Calu3 (cell line): ENCODE data around the gene NHLH2. TPM values are rescaled to one million over a fixed set of nuclear protein-coding genes. Genes with fewer than 3 reads are reported as not detected.

Experiments used
- BruUV-seq: library from RNA; stranded (reverse); fragments of 400-500 nt; replicated peaks from 2 replicates; lab custom pipeline; 2021; lab: Mats Ljungman, UMichigan
- CTCF ChIA-PET: fragments of 300-600 bp; sonication (Branson Sonifier 250); formaldehyde crosslinking; loops from one replicate; lab custom pipeline; 2022; ENCODE audit warnings: antibody characterized with exemption; lab: Charles Lee
- DNase-seq: peaks from one replicate; pipeline ENCODE4 v3.0.0; 2022
- H3K27ac Mint-ChIP-seq: one replicate; pipeline ENCODE4 v1.8.0; 2022; ENCODE audit warnings: mixed read lengths; ENCODE audit not compliant: unreplicated experiment
- H3K27me3 Mint-ChIP-seq: one replicate; pipeline ENCODE4 v1.8.0; 2022; ENCODE audit warnings: mixed read lengths; ENCODE audit not compliant: unreplicated experiment
- H3K36me3 Mint-ChIP-seq: one replicate; pipeline ENCODE4 v1.8.0; 2022; ENCODE audit warnings: mild to moderate bottlenecking, moderate library complexity, mixed read lengths; ENCODE audit not compliant: insufficient read depth, unreplicated experiment
- H3K4me1 Mint-ChIP-seq: one replicate; pipeline ENCODE4 v1.8.0; 2022; ENCODE audit warnings: mild to moderate bottlenecking, low read depth, mixed read lengths; ENCODE audit not compliant: unreplicated experiment
- H3K4me3 Mint-ChIP-seq: one replicate; pipeline ENCODE4 v1.8.0; 2022; ENCODE audit warnings: mild to moderate bottlenecking, low read depth, moderate library complexity, mixed read lengths; ENCODE audit not compliant: unreplicated experiment
- H3K9me3 Mint-ChIP-seq: one replicate; pipeline ENCODE4 v1.8.0; 2022; ENCODE audit warnings: low read depth, mixed read lengths; ENCODE audit not compliant: unreplicated experiment
- intact Hi-C: fragments of 100-400 bp; cut with micrococcal nuclease; formaldehyde crosslinking; loops from one replicate; pipeline ENCODE4 v1.10.0; 2022; ENCODE audit not compliant: unreplicated experiment
- total RNA-seq: library from RNA; stranded (reverse); gene quantifications from 2 replicates; pipeline ENCODE4 v1.2.3, GENCODE V29; 2022
- TF ChIP-seq, protein P1 (sequence below): fragments of 200-600 bp; IDR thresholded peaks from one replicate; pipeline ENCODE4 v1.8.0; 2022; ENCODE audit warnings: antibody characterized with exemption; ENCODE audit not compliant: unreplicated experiment

The NHLH2 gene
- total RNA-seq, 1 experiment from 2014 or later = not detected

- no TSS peak for BruUV-seq
- Mint-ChIP-seq H3K36me3 (peaks cover under 1% of the 10 kb centered on the region), H3K27ac (no peak overlapping the region), H3K9me3 (no peaks in the 10 kb centered on the region), H3K4me1 (no peaks in the 10 kb centered on the region), H3K4me3 (no peak overlapping the region), H3K27me3 (peaks cover 22% of the 10 kb centered on the region)
- no peak for DNase-seq
- CTCF ChIA-PET = no interaction called here
- intact Hi-C loops = no loop called here
- TF ChIP-seq, protein P1, sequence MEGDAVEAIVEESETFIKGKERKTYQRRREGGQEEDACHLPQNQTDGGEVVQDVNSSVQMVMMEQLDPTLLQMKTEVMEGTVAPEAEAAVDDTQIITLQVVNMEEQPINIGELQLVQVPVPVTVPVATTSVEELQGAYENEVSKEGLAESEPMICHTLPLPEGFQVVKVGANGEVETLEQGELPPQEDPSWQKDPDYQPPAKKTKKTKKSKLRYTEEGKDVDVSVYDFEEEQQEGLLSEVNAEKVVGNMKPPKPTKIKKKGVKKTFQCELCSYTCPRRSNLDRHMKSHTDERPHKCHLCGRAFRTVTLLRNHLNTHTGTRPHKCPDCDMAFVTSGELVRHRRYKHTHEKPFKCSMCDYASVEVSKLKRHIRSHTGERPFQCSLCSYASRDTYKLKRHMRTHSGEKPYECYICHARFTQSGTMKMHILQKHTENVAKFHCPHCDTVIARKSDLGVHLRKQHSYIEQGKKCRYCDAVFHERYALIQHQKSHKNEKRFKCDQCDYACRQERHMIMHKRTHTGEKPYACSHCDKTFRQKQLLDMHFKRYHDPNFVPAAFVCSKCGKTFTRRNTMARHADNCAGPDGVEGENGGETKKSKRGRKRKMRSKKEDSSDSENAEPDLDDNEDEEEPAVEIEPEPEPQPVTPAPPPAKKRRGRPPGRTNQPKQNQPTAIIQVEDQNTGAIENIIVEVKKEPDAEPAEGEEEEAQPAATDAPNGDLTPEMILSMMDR = no peak
Observed at GRCh38 chr1:115832651-115833050, 8.3 kb downstream of the NHLH2 start.

GRCh38 chr1:115830963-115831362 is 10.0 kb downstream of the NHLH2 start:
- BruUV-seq = no TSS peak
- H3K4me3 Mint-ChIP-seq = no peak overlapping the region
- no peak overlapping the region for H3K27ac Mint-ChIP-seq
- TF ChIP-seq, protein P1 = no peak
- CTCF ChIA-PET = no interaction called here
- peaks cover 38% of the 10 kb centered on the region for H3K27me3 Mint-ChIP-seq
- no peaks in the 10 kb centered on the region for H3K4me1 Mint-ChIP-seq
- intact Hi-C loops = no loop called here
- no peaks in the 10 kb centered on the region for H3K9me3 Mint-ChIP-seq
- no peak for DNase-seq
- no peaks in the 10 kb centered on the region for H3K36me3 Mint-ChIP-seq

GRCh38 chr1:115829947-115830346 is 11.0 kb downstream of the NHLH2 start:
- DNase-seq = no peak
- TF ChIP-seq, protein P1 = no peak
- BruUV-seq = no TSS peak
- Mint-ChIP-seq H3K9me3 (no peaks in the 10 kb centered on the region), H3K36me3 (no peaks in the 10 kb centered on the region), H3K27ac (no peak overlapping the region), H3K27me3 (peaks cover 47% of the 10 kb centered on the region), H3K4me1 (no peaks in the 10 kb centered on the region), H3K4me3 (no peak overlapping the region)
- intact Hi-C loops = no loop called here
- CTCF ChIA-PET = no interaction called here

DNA sequence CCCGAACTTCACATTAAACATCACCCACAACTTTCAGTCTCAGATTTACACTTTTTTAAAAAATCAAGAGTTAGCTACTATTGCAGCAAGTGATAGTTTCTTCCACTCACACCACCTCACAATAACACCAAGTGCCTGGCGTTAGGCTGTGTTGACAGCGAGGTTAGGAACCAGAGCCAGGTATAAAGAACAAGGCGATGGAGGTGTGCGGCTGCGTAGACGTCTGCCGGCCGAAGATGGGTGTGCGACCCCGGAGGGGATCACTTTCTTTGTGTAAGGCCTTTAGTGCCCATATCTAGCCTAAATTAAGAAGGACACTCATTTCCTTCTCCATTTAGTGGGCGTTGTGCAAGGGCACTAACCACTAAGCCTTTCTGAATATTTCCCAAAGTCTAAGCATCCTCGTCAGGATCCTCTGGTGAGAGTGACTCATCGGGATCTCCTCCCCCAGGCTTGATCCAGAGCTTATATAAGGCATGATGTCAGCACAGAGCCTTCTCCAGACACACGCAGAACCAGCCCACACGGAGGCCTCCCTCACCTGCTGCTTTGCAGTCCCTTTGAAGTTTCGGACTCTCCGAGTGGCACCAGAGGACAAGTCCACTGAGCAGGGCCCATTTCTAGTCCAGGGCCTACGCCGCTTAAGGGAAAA is 11.8 kb downstream of the NHLH2 start:
- CTCF ChIA-PET = no interaction called here
- no TSS peak for BruUV-seq
- TF ChIP-seq, protein P1 = no peak
- Mint-ChIP-seq H3K36me3 (no peaks in the 10 kb centered on the region), H3K27me3 (peaks cover 41% of the 10 kb centered on the region), H3K27ac (no peak overlapping the region), H3K4me1 (no peaks in the 10 kb centered on the region), H3K4me3 (no peak overlapping the region), H3K9me3 (no peaks in the 10 kb centered on the region)
- intact Hi-C loops = no loop called here
- no peak for DNase-seq
